ENCODE results near the gene SH3GL1.

The SH3GL1 gene

DNA sequence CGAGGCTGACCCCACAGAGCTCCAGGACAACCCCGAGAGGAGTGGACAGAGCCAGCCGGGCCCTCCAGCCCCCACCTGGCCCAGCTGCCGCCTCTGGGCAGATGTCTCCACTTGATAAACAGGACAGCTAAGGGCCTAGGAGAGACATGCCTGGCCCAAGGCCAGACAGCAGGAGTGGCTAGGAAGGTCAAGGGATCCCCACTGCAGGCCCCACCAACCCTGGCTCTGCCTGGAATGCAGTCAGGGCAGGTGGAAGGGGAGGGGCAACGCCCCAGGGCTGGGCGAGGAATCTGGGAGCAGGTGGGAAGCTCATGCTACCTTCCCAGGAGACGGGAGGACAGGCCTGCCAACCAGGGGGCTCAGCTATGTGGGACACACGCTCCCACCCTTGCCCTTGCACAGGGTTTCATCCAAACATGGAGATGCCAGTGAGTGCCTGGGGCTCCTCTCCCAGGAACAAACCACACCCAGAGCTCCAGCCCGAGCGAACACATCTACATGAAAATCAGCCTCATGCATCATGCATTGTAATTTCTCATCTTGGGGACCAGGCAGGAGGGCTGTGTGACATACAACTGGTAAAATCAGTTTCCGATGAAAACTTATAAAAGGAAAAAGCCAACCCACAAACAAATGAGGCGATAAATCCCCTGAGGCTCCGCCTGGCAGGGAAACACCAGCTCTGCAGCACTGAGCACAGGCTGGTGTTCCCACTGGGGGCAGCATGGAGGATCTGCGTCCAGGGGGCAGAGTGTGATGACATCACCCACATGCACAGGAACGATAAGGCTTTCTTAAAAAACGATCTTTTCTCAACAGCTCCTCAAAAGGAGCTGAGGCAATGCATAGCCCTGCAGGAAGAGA is 25.0 kb downstream of the SH3GL1 start:
- no peak for DNase-seq

DNA sequence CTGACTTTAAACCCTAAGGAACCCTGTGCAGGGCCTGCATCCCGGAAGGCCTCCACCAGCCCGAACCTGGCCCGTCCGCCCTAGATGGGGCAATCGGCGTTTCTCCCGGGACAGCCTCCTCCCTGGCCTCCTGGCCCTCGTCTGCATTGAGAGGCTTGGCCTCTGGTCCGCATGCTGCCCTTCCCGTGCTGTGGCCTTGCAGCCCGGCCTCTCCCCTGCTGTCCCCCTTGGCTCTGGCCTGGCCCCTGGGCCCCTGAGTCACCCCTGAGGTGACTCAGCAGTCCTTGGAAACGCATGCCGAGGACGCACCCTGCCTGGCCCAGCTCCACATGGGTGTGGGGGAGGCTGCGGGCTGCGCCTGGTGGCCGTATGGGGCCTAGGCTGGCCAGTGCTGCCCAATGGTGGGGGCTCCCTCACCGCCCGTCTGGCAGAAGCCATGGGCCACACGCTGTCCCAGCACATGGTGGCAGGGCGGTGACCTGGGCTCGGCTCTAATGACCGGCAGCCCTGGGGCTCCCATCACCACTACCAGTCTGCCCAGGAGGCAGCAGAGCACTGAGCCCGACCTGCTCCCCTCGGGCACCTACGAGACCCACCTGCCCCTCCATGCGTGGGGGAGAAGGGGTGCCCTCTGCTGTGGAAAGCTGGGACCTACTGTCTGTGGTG is 25.7 kb downstream of the SH3GL1 start:
- DNase-seq, result no peak

DNA sequence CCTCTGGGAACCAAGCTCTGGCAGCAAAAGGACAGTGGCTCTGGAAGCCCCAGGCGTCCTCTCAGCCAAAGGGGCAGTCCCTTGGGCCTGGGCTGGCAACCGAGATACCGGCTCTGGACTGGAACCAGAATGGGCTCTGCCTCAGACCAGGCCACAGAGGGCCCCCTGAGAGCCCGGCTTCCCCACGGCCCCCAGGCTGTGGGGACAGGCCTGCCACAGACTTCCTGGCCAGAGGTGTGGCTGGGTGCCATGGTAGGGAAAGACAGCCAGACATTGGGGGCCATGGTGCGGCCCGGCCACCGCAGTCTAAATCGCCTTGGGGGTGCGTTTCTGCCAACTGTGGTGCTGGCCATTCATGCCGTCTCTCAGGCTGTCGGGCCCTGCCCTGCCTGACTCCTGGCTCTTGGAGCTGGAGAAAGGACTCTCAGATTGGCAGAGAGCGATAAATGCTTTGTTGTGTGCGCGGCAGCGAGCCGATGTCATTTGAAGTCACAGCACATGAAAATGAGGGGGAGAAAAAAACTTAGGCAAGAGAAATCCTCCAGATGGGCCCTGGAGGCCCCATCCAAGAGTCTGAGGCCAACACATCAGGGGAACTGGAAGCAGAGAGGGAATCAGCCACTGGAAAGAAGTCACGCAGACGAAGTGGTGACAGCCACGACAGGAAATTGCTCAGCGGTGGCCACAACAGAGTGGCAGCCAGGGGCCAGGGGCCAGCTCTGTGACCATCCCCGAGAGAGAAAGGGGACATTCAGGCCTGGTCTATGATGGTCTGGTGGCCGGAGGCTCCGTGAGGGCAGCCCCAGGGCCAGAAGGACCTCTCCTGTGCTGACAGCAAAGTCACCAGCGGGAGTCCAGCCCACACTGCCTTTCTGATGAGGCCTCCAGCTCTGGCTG is 26.5 kb downstream of the SH3GL1 start:
- DNase-seq, result no peak

DNA sequence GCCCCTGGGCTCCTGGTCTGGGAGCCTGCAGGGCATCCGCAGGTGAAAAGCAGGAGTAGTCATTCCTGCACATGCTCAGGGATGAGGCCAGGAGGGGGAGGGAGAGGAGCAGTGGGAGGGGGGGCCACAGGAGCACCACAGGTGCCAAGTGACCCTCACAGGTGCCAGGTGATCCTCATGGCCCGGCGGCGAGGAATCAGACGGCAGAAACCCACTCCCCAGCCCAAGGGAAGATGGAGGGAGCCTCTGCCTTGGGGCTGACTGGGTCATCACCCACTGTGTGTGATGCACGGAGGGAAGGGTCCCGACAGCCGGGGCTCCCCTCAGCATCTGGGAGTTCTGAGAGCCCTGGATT is 27.4 kb downstream of the SH3GL1 start:
- DNase-seq, result no peak

DNA sequence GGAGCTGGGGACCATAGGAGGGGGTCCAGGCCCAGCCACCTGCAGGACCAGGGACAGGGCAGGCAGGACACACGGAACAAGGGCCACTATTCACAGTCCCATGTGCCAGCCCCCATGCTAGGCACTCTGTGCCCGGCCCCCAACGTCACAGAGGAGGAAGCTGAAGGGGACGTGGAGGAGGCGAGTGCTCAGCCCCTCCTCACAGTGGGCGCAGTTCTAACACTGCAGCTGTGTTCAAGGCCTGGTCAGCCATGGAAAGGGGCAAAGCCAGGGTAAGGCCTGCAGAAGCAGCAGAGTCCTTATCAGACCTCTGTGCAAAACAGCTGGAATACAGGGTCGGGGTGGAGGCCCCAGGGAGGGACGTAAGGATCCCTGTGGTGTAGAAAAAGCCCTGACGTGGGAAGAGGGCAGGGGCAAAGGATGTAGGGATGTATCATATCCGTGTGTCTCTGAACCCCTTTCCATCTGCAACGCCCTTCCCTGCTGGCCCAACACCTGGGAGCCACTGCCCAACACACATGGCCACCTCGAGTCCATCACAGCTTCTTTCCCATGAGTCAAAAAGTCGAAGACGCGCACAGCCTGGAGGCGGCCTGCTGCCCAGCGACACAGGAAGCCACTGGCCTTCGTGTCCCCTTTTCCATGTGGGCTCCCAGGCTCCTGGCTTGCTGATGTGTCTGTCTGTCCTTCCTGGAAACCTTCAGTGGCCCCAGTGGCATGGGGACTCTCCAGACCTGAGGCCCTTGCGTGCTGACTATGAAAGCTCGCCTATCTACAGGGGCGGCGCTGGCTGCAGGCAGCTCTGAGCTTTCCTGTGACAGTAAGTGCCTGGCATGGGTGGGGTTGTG is 28.0 kb downstream of the SH3GL1 start:
- no peak for DNase-seq

DNA sequence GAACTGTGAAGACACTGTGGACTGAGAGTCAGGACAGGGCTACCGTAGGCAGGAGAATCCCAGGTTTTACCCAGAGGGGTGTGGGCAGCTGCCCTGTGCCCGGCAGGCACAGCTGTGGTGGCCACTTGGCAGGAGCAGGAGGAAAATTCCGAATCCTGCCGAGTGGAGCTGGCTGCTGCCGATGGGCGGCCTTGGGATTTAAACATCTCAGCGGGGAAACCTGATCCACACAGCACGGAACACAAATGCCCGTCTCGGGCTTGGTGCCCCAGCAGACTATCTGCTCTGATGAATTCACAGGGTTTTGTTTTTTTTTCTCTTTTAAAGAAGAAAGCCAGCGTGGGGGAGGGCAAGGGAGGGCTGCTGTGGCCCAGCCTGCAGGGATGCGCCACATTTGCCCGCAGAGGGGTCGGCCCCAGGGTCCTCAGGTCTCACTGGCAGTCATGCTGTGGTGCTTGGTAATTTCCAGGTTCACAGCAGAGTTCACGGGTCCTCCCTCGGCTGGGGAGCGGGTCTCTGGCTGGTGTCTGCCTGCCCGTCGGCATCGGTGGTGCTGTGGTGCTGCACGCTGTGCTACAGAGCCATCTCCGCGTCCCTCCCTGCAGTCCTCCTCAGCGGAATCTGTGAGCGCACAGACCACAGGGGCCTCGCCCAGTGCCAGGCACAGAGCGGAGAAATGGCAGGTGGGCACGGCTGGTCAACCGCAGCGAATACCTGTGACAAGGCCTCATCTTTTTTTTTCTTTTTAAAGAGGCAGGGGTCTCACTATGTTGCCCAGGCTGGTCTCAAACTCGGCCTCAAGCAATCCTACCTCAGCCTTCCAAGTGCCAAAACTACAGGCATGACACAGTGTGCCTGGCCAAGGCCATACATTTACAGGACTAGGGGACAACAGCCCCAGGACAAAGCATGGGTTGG is 28.8 kb downstream of the SH3GL1 start:
- DNase-seq, result no peak

DNA sequence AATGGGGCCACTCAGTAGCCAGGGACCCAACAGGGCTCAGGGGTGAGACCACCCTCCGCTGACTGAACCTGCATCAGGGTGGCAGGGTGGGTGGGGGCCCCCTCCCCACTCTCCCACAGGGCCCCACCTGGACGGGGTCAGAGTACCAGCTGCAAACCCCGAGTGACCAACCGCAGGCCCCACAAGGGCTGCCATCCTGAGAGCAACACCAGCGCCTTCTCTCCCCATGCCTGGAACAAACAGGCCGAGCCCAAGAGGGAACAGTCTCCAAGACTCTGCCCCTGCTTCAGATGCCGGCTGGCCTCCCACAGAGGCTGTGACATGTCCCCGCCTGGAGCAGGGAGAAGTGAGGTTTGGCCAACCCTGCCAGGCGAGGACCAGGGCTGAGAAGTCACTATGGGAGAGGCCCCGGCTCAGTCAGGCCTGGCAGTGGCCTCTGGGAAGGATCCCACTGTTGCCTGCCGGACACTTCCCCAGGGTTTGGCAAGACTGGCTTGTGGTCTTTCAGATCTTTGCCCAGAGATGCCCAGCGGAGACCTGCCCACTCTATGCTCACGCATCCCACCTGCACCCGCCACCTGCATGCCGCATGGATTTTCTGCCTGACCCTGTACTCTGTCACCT is 29.8 kb downstream of the SH3GL1 start:
- DNase-seq, result no peak

DNA sequence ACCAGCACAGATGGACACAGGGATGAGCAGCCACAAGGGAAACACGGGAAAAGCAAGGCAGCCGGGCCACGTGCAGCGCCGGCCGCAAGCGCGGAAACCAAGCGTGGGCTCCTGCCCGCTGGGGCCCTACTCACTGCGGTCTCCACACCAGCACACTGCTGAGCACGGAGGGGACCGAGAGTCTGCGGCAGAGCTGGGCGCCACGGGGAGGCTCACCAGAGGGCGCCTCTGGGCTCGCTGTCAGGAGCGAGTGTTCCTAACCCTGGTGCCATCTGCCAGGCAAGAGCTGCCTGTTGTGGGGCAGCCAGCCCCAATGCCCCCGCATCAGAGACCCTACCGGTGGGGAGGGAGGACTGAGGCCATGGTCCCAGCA is 30.5 kb downstream of the SH3GL1 start:
- DNase-seq, result peak; percentile 86

DNA sequence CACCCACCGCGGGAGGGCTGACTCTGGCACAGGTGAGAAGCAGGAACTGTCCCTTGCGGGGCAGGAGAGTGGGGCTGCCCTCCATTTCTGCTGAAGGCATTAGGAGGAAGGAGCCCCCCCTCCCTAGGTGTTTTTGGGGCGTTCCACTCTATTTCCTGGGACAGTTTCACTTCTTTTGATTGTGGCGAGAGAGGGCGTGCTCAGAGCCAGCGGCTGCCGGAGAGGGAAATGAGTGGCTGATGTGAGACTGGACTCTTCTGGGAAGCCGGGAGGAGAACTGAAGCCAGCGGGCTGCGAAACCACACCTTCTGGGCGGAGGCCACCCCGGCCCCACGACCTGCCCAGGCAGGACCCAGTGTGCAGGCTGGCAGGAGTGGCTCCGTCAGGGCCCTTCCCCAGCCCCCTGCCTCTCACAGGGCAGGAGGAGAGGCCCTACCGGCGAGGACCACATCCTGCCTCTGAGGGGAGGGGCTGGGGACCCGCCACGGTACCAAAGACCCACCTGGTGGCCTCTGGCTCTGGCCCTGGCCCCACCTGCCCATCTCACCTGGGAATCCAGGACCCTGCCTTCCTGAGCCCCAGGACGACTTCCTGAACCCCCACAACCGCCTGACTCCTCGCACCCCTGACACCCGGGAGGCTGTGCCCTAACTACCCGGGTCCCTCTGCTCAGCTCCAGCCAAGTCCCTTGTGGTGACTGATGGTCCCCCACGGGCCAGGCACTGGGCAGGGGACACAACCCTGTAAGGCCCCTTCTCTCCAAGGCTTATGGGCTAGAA is 31.0 kb downstream of the SH3GL1 start:
- peak; percentile 80 for DNase-seq

DNA sequence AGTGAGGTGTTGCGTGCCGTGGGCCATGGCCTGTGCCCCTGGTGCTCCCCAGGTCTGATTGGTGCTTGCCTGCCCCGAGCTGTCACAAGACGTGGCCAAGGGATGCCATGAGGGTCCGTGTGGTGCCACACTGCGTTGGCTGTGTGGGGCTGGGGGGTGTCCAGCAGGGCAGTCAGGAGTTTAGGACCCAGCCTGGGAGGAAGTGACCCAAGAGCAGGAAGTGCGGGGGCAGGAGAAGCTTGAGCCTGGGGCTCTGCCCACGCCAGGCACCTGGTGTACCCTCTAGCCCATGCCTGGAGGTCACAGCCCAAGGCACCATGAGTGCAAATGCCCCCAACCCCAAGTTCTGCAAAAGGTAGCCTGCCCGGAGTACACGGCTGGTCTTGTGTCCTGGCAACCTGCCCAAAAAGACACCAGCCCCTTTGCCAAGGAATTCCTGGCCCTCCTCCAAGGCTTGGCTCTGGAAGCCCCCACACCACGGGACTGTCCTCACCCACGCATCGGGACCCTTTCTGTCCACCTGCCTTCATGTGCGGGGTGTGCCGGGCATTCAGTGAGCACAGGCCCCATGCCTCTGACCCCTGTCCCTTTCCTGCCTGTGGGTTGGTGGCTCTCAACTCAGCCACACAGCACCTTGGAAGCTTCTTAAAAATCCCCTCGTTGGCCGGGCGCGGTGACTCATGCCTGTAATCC is 32.1 kb downstream of the SH3GL1 start:
- no peak for DNase-seq

DNA sequence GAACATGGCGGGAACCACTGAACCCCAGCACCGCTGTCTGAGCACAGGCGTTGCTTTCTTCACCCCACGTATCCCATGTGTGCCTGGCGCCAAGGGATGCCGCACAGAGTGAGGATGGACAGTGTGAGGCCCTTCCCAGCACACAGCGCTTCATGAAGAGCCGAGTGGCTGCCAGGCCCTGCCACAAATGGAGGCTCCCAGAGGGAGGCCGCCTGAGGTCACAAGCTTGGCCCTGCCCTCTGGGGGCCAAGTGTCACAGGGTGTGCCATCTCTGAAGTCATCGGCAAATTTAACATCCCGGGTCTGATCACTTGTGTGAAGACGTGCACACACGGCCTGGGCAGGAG is 32.6 kb downstream of the SH3GL1 start:
- no peak for DNase-seq

DNA sequence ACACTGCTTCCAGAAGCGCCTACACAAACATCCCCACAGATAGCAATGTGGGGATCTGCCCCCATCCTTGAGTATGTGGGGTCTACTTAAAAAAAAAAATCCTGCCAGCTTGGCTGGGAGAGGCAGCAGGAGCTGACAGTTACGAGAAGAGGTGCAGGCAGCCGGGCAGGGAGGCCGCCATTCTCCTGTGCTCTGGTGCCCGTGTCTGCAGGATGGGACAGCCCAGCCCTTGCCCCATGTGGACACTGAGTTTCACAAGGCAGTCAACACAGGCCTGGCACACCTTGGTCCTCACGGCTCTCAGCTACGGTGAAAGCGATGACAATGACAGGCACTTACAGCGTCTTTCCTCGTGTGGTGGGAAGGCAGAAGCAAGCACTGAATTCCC is 33.0 kb downstream of the SH3GL1 start:
- no peak for DNase-seq

DNA sequence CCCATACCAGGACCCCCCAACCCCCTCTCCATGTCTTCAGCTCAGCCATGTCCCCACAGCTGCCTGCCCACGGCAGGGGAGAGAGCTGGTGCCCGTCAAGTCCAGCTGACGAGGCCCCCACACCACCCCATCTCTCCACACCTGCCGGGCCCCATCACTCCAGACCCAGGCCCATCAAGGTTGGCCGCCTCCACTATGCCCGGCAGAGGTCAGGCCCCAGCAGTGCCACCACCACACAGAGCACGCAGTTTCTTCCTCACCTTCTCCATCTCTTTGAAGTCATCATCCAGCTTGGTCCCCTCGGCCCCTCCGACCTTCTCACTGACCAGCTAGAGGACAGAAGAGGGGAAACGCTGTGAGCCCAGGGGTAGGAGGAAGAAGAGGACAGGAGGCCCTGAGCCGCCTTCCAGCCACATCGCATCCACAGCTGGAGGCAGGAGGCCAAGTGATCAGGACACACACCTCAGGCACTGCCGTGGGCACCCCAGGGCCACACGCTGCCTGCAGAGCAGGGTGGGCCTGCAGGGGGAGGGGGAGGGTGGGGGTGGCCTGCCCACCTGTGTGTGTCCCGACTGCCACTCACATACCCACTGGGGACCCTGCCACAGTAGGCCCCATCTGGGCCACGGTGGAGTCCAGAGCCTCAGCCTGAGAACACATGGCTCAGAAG is 33.5 kb downstream of the SH3GL1 start:
- no peak for DNase-seq

DNA sequence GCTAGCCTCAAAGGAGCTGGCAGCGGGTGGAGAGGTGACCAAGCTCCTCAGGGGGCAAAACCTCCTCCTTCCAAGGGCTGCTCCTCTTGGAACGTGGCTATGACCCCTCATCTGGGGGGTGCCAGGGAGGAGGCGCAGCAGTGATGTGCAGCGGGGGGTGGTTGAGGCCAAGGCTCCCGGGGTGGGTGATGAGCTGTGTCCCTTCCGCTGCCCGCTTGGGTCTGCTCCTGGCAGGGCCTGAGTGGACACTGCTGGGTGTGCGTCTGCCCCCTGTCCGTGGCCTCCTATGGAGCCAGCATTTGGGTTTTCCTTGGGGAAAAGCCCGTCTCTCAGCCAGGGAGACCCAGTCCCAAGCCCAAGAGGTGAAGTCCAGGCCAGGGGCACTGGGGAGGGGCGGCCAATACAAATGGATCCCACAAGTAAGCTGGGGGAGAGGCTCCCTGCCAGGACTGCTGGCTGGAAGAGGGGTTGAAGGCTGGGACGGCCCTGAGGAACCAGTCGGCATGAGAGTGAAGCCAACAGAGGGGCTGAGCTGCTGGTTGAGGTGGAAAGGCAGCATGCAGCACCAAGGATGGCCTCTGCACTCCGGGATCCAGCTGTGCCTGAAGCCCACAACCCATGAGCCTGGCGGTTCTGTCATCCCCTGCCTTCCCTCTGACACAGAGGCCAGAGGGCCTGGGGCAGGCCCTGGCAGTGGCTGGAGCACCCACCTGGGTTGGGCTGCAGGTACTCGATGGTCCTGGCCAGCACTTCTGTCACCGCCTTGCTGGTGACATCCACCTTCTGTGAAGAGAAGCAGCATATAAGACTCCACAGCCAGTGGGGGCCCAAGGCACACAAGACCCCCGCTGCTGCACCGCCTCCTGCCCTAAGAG is 34.3 kb downstream of the SH3GL1 start:
- DNase-seq, result no peak

DNA sequence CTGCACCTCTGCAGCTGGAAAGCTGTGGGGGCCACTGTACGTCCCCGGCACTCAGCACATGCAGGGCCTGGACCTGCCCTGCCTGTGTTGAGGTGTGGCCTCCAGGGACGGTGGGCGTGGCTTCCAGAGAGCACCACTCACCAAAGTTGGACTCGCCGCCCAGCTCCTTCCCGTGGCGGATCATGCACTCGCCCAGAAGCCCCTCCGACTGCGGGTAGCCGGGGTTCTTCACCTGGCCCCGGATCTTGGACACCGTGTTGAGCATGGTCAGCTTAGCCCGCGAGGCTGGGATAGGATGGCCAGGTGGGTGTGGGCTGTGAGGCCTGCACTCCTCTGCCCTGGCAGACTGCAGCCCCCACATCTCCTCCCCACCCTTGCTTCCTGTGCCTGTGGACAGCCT is 35.0 kb downstream of the SH3GL1 start:
- DNase-seq, result no peak

DNA sequence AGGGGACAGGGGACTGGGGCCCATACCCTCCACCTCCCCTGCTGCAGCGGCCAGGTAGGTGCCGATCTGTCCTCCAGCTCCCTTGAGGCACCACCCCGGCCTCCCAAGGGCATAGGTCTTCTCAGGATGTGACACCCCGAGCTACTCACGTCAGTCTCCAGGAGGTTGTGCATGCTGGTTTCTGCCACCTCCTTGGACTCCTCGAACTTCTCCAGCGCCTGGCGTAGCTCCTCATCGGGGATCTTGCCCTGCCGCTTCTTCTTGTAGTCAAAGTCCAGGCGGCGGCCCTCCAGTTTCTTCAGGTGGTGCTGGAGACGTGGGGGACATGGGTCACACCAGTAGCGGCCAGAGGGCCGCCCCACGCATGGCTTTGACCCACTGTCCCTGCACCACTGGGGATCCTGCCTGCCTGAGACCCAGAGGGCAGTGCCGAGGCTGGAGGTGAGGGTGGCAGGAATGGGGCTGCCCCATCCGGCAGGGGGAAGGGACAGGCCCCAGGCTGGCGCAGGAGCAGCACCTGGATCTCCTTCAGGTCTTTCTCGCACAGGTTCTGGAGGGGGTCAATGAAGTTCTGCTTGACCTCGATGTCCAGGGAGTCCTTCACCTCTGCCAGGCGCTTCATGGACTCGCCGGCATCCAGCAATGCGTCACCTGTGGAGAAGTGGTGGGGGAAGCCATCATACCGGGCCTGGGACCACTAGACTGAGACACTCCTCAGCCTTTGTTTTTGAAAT is 36.6 kb downstream of the SH3GL1 start:
- no peak for DNase-seq

DNA sequence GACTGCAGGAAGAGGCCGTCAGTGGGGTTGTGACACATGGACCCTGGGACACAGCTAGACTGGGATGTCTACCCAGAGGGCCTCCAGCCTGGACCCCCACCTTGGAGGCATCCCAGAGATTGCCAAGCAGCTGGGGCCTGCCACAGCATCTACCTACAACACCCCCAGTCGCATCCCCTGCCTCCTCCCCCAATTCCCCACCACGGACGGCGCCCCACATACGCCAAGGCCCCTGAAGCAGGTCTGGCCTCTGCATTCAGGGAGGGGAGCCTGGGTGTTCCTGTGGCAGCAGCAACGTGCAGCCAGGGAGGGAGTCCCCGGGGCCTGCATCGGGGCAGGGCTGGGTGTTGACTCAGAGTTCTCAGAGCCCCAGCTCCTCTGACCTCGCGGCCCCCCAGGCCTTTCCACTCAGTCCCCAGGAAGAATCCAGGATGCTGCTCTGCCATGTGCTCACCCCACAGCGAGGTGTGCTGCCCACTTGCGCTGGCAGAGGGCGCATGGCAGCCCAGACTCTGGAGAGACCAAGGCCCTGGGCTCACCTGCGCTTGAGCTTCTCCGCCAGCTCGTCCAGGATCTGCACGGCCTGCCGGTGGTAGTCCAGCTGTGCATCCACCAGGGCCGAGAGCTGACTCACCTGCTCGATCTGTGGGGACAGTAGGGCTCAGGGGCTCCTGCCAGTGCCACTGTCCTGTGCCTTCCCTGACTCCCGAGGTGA is 37.4 kb downstream of the SH3GL1 start:
- no peak for DNase-seq
